Heart left ventricle (tissue), 16 donors: ENCODE data around the gene CRMP1. TPM values are rescaled to one million over a fixed set of nuclear protein-coding genes. Genes with fewer than 3 reads are reported as not detected.

Experiments
- ATAC-seq, 4 donors: fragments of 200-7000 bp; cut with Tn5 transposase; one replicate each; pipeline ENCODE4 v1.9.1; 2020 to 2022; ENCODE audit warnings: moderate library complexity in 4 of 4, mild to moderate bottlenecking in 3 of 4, moderate number of reproducible peaks in 1 of 4
- DNase-seq, 5 donors: peaks; one replicate each; pipeline ENCODE4 v3.0.0-alpha.2; 2020
- H3K27ac ChIP-seq, 12 donors: fragments of 200-600 bp; sonication (generic) in 4 of 12; one replicate each; pipeline versions ENCODE4 v1.5.0 to v1.8.0; 2016 to 2022; ENCODE audit warnings: mild to moderate bottlenecking in 2 of 12
- H3K27me3 ChIP-seq, 9 donors: fragments of 200-600 bp; sonication (generic) in 2 of 9; one replicate each; pipeline versions ENCODE4 v1.5.1 to v1.8.0; 2016 to 2022; ENCODE audit warnings: mild to moderate bottlenecking in 3 of 9
- H3K36me3 ChIP-seq, 9 donors: fragments of 200-600 bp; sonication (generic) in 2 of 9; one replicate each; pipeline versions ENCODE4 v1.5.0 to v1.8.0; 2018 to 2022; ENCODE audit warnings: mild to moderate bottlenecking in 2 of 9
- H3K4me1 ChIP-seq, 12 donors: fragments of 200-600 bp; sonication (generic) in 4 of 12; one replicate each; pipeline versions ENCODE4 v1.5.0 to v1.8.0; 2016 to 2022; ENCODE audit warnings: mild to moderate bottlenecking in 3 of 12
- H3K4me3 ChIP-seq, 12 donors: fragments of 200-600 bp; sonication (generic) in 4 of 12; one replicate each; pipeline versions ENCODE4 v1.5.0 to v1.8.0; 2017 to 2022; ENCODE audit warnings: mild to moderate bottlenecking in 9 of 12, moderate library complexity in 4 of 12
- H3K9me3 ChIP-seq, 12 donors: fragments of 200-600 bp; sonication (generic) in 4 of 12; one replicate each; pipeline versions ENCODE4 v1.5.0 to v1.8.0; 2016 to 2022; ENCODE audit warnings: mild to moderate bottlenecking in 1 of 12
- CTCF ChIP-seq, 12 donors: fragments of 200-600 bp; sonication (generic) in 4 of 12; IDR thresholded peaks; one replicate each; pipeline versions ENCODE4 v1.5.0 to v1.8.0; 2018 to 2022; ENCODE audit warnings: antibody characterized with exemption in 12 of 12, mild to moderate bottlenecking in 5 of 12
- POLR2A ChIP-seq, 2 donors: fragments of 450-650 bp; IDR thresholded peaks; one replicate each; pipeline ENCODE4 v1.6.1; 2017; ENCODE audit warnings: antibody characterized with exemption in 2 of 2, mild to moderate bottlenecking in 2 of 2, moderate library complexity in 2 of 2
- WGBS, 4 donors: extraction: QIAGEN DNeasy Blood & Tissue Kit in 2 of 4; methylation state at CpG; one replicate each; pipeline versions ENCODE4 v1.1.5 to v1.1.7; 2013 to 2018; 5-methylcytosine and 5-hydroxymethylcytosine counted together
- intact Hi-C, 10 donors: fragments of 100-400 bp; cut with DNase I; formaldehyde crosslinking; loops; one replicate each; pipeline versions ENCODE4 v1.11.1 to v1.14.2; 2022
- polyA plus RNA-seq, 2 donors: library from polyadenylated mRNA; stranded (reverse); fragments of 200-250 nt; gene quantifications; one replicate each; pipeline ENCODE4 v1.2.3, GENCODE V29; 2013
- total RNA-seq, 9 donors: library from RNA; depleted of rRNA in 2 of 9; stranded (reverse); fragments of >200 nt in 2 of 9; fragmentation: NEBNext Ultra II Directional in 3 of 9; extraction: Animal tissue kit (Norgen Biotek cat#: 25700) in 3 of 9; gene quantifications; one replicate each; pipeline versions ENCODE4 v1.1.0 to v1.2.4, GENCODE V29; 2016 to 2023
- donor health status: ischemic (EF 13 %, LVEDD 7.1; RV severe dilation, severe dysfunction).
- donor health status: healthy with polysubstance abuse.
- donor health status: DM: no; HTN: yes; CAD: no.
- donor health status: DM: no; HTN: no; CAD: no.
- donor health status: ischemic (EF 25% LVEDD 6.9; RV normal size, moderate dysfunction).
- donor health status: ischemic (EF 25% LVEDD 5.7; RV mildly dilated, moderate dysfunction).
- donor health status: healthy.
- donor health status: DM: yes; HTN: yes; CAD: no.
- donor health status: ischemic (EF 35%, LVEDD 5.7; RV mildly dilated, moderate dysfunction).
- donor health status: nonischemic (EF 11% LVEDD 7.7; RV severe dilation, severe dysfunction).
- donor health status: DM: yes; HTN: yes; CAD: no.
- donor health status: PGD.
- donor health status: ischemic (EF 29% LVEDD 5.4; RV normal size, mild dysfunction).
- donor health status: nonischemic (EF 23%, LVEDD 6.1; RV moderate dilation, normal function).

Gene CRMP1
- total and polyA plus RNA-seq, 11 donors: 0.34 to 2.4 (median 0.93) TPM

DNA sequence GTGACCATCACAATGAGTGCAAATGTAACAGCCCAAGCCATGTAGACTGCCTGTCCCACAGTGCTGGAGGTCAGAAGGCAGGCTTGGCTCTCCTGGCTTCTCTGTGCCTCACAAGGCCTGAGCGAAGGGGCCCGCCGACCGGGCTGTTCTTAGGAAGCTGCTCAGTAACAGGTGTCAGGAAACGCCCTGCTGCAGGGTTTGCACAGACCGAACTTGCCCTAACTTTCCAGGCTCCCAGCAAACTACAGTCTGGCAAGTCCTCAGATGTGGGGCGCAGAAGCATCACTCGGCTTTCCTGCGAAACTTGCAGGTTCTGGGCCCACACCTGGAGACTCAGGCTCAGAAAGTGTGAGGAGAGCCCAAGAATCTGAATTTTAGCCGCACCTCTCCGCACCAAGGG is 87.6 kb downstream of the CRMP1 start:
- intact Hi-C loops: no loop called here
- no peaks in the 10 kb centered on the region for H3K27me3 ChIP-seq
- no peak for TF ChIP-seq CTCF (IDR thresholded peaks at IDR 0.05)
- no peak for TF ChIP-seq POLR2A (IDR thresholded peaks at IDR 0.05)
- 88 to 96% (median 92%) methylated on average over 7 to 11 of the region's 11 CpGs for WGBS, 4 donors
- peaks cover 0 to 4% (median 0%) of the 10 kb centered on the region in 12 donors for H3K9me3 ChIP-seq
- H3K4me1 ChIP-seq: no peaks in the 10 kb centered on the region
- ATAC-seq (no peak), DNase-seq (no peak)
- no peak overlapping the region for H3K4me3 ChIP-seq
- H3K36me3 ChIP-seq: peaks cover 0 to 59% (median 9%) of the 10 kb centered on the region in 9 donors
- H3K27ac ChIP-seq: no peak overlapping the region

- Histone ChIP-seq H3K4me1 (no peaks in the 10 kb centered on the region), H3K36me3 (peaks cover 0 to 54% (median 6%) of the 10 kb centered on the region in 9 donors), H3K4me3 (no peak overlapping the region), H3K9me3 (no peaks in the 10 kb centered on the region), H3K27me3 (no peaks in the 10 kb centered on the region), H3K27ac (no peak overlapping the region)
- TF ChIP-seq CTCF (IDR thresholded peaks at IDR 0.05) (no peak), POLR2A (IDR thresholded peaks at IDR 0.05) (no peak)
- 90 to 95% (median 94%) methylated on average over 13 to 14 of the region's 14 CpGs for WGBS, 4 donors
- ATAC-seq (no peak), DNase-seq (no peak)
- intact Hi-C loops: no loop called here
These were observed 88.2 kb downstream of the CRMP1 start for GRCh38 chr4:5804656-5805055.

GRCh38 chr4:5802565-5802964 is 90.3 kb downstream of the CRMP1 start:
- H3K27ac ChIP-seq: no peak overlapping the region
- intact Hi-C loops: no loop called here
- ATAC-seq (no peak), DNase-seq (no peak)
- H3K27me3 ChIP-seq: no peaks in the 10 kb centered on the region
- no peak overlapping the region for H3K4me3 ChIP-seq
- no peak for TF ChIP-seq POLR2A (IDR thresholded peaks at IDR 0.05)
- TF ChIP-seq CTCF (IDR thresholded peaks at IDR 0.05): no peak
- peaks cover 0 to 3% (median 0%) of the 10 kb centered on the region in 12 donors for H3K4me1 ChIP-seq
- WGBS, 4 donors: 91 to 95% (median 94%) methylated on average over 12 of the region's 12 CpGs
- H3K9me3 ChIP-seq: no peaks in the 10 kb centered on the region
- peaks cover 0 to 47% (median 0%) of the 10 kb centered on the region in 9 donors for H3K36me3 ChIP-seq

DNA sequence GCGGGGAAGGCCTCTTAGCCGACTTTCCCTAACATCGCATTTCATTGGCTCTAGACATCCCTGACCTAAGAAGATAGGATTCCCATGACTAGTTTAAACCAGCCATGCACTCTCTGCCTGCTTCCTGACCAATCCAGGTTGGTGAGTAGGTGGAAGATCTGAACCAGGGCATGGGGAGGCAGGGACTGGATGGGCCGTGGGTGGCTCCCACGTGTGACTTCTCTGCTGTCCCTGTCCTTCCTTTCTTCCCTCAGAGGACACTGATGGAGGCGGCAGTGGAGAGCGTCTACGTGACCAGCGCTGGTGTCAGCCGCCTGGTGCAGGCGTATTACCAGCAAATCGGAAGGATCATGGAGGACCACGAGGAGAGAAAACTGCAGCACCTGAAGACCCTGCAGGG is 91.2 kb downstream of the CRMP1 start:
- Histone ChIP-seq H3K9me3 (no peaks in the 10 kb centered on the region), H3K4me3 (no peak overlapping the region), H3K27ac (no peak overlapping the region), H3K36me3 (peaks cover 0 to 56% (median 0%) of the 10 kb centered on the region in 9 donors), H3K27me3 (no peaks in the 10 kb centered on the region), H3K4me1 (peaks cover 0 to 3% (median 0%) of the 10 kb centered on the region in 12 donors)
- 89 to 93% (median 91%) methylated on average over 13 of the region's 13 CpGs for WGBS, 4 donors
- intact Hi-C loops: no loop called here
- TF ChIP-seq POLR2A (IDR thresholded peaks at IDR 0.05) (no peak), CTCF (IDR thresholded peaks at IDR 0.05) (no peak)
- ATAC-seq: no peak
- no peak for DNase-seq
